HepG2 (cell line): ENCODE measurements around the gene SDCCAG8. TPM values are rescaled to one million over a fixed set of nuclear protein-coding genes. Genes with fewer than 3 reads are reported as not detected.
A peak's percentile ranks its signal among the peaks of the same experiment; 100 is the strongest.

Experiments used
- AKAP8 ChIP-seq: sonication (generic); formaldehyde crosslinking; IDR thresholded peaks from 2 replicates; pipeline ENCODE4 v1.5.1; 2020; ENCODE audit warnings: mild to moderate bottlenecking, missing genetic modification reagents
- FOXJ3 ChIP-seq: sonication (generic); formaldehyde crosslinking; IDR thresholded peaks from 2 replicates; pipeline ENCODE4 v1.4.0; 2020; ENCODE audit warnings: missing genetic modification reagents, mild to moderate bottlenecking, borderline replicate concordance
- KAT8 ChIP-seq: IDR thresholded peaks from 2 replicates; pipeline ENCODE4 v1.6.1; 2016; ENCODE audit warnings: missing genetic modification reagents, missing compliant biosample characterization
- NFYC ChIP-seq: IDR thresholded peaks from 2 replicates; pipeline ENCODE4 v1.6.1; 2016; ENCODE audit warnings: missing genetic modification reagents, missing compliant biosample characterization
- PHF21A ChIP-seq: sonication (generic); formaldehyde crosslinking; IDR thresholded peaks from 2 replicates; pipeline ENCODE4 v1.5.0; 2020; ENCODE audit warnings: mild to moderate bottlenecking, missing genetic modification reagents
- THAP11 ChIP-seq: IDR thresholded peaks from 2 replicates; pipeline ENCODE4 v1.6.1; 2016; ENCODE audit warnings: missing biosample characterization, missing genetic modification reagents
- YEATS4 ChIP-seq: sonication (generic); formaldehyde crosslinking; IDR thresholded peaks from 2 replicates; pipeline ENCODE4 v1.4.0; 2020; ENCODE audit warnings: missing genetic modification reagents, borderline replicate concordance
- ZBTB8A ChIP-seq: sonication (generic); formaldehyde crosslinking; IDR thresholded peaks from 2 replicates; pipeline ENCODE4 v1.4.0; 2020; ENCODE audit warnings: mild to moderate bottlenecking, low read depth, missing genetic modification reagents, borderline replicate concordance
- ZNF296 ChIP-seq: sonication (generic); formaldehyde crosslinking; conservative IDR thresholded peaks from 2 replicates; pipeline ENCODE4 v1.5.0; 2020; ENCODE audit warnings: mild to moderate bottlenecking, missing genetic modification reagents
- ZSCAN22 ChIP-seq: sonication (generic); formaldehyde crosslinking; IDR thresholded peaks from 2 replicates; pipeline ENCODE4 v1.4.0; 2020; ENCODE audit warnings: mild to moderate bottlenecking, missing genetic modification reagents
- polyA plus RNA-seq, 8 experiments: library from polyadenylated mRNA; depleted of rRNA in 3 of 8; stranded (reverse) in 7 of 8; unstranded in 1 of 8; fragments of >200 nt; fragmentation: Illumina TruSeq in 4 of 8; extraction: Trizol in 4 of 8; gene quantifications; 2 replicates each; pipeline versions ENCODE4 v1.2.1 to v1.2.3, GENCODE V29; 2011 to 2016; ENCODE audit warnings: low read depth in 4 of 8, missing spikeins in 1 of 8, mixed read lengths in 1 of 8; ENCODE audit not compliant: insufficient read depth in 1 of 8
- total RNA-seq, 5 experiments: library from RNA; depleted of rRNA; stranded (reverse); fragments of >200 nt; fragmentation: Illumina TruSeq; extraction: Trizol; gene quantifications; 2 replicates each; pipeline ENCODE4 v1.2.3, GENCODE V29; 2016; ENCODE audit warnings: low read depth in 1 of 5
- TF ChIP-seq, protein P1 (sequence below): sonication (generic); formaldehyde crosslinking; IDR thresholded peaks from 2 replicates; pipeline ENCODE4 v1.4.0; 2020; ENCODE audit warnings: missing genetic modification reagents
- TF ChIP-seq, protein P2 (sequence below): sonication (generic); formaldehyde crosslinking; IDR thresholded peaks from 2 replicates; pipeline ENCODE4 v1.4.0; 2020; ENCODE audit warnings: mild to moderate bottlenecking, missing genetic modification reagents
- TF ChIP-seq, protein P3 (sequence below): sonication (generic); formaldehyde crosslinking; IDR thresholded peaks from 2 replicates; pipeline ENCODE4 v1.4.0; 2020; ENCODE audit warnings: missing genetic modification reagents
- TF ChIP-seq, protein P4 (sequence below): sonication (generic); formaldehyde crosslinking; IDR thresholded peaks from 2 replicates; pipeline ENCODE4 v1.5.1; 2020; ENCODE audit warnings: mild to moderate bottlenecking, missing genetic modification reagents
- TF ChIP-seq, protein P5 (sequence below): sonication (generic); formaldehyde crosslinking; IDR thresholded peaks from 2 replicates; pipeline ENCODE4 v1.5.1; 2020; ENCODE audit warnings: mild to moderate bottlenecking, missing genetic modification reagents, borderline replicate concordance

The SDCCAG8 gene
- total and polyA plus RNA-seq, 2 of the 13 experiments (the other 11 are each of a cell fraction or from before 2014, with no cell fraction given): 9.5 to 13.4 TPM

DNA sequence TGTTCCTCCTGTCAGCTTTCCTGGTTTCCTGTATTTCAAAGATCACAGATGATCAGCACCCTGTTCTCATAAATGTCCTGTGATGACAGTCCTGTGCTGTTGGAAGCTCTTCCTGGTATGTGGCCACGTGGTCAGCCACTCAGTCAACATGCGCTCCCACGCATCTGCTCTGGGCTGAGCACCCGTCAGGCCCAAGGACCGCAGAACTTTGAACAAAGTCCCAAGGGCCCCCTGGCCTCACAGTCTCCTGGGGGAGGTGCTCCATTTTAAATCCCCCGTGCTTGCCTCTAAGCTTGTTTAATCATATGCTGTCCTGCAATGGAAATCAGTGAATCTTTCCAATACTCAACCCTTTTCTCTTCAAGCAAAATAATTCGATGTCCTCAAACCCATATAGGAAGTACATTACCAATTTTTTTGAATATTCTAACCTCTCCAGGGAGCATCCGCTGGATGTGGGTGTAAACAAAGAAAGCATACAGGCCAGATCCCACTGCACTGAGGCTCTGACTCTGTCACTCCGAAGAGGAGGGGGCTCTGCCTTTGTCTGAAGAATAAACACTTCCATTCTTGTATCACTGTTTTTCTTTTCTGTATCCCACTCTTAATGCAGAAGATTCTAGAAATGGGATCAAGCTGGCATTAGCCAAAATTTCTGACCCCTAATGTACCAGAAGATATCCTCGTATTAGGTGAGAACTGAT is 250.3 kb downstream of the SDCCAG8 start (continued):
- TF ChIP-seq, protein P1, sequence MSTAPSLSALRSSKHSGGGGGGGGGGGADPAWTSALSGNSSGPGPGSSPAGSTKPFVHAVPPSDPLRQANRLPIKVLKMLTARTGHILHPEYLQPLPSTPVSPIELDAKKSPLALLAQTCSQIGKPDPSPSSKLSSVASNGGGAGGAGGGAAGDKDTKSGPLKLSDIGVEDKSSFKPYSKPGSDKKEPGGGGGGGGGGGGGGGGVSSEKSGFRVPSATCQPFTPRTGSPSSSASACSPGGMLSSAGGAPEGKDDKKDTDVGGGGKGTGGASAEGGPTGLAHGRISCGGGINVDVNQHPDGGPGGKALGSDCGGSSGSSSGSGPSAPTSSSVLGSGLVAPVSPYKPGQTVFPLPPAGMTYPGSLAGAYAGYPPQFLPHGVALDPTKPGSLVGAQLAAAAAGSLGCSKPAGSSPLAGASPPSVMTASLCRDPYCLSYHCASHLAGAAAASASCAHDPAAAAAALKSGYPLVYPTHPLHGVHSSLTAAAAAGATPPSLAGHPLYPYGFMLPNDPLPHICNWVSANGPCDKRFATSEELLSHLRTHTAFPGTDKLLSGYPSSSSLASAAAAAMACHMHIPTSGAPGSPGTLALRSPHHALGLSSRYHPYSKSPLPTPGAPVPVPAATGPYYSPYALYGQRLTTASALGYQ (CRISPR knock-in tag): peak; percentile 43; the same call in 1 of the 2 replicates
- no peak for TF ChIP-seq ZBTB8A (CRISPR knock-in tag)
- TF ChIP-seq NFYC (CRISPR knock-in tag): no peak
- TF ChIP-seq, protein P2, sequence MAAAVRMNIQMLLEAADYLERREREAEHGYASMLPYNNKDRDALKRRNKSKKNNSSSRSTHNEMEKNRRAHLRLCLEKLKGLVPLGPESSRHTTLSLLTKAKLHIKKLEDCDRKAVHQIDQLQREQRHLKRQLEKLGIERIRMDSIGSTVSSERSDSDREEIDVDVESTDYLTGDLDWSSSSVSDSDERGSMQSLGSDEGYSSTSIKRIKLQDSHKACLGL (CRISPR knock-in tag): peak; percentile 65; the same call in 1 of the 2 replicates
- no peak for TF ChIP-seq ZNF296 (CRISPR knock-in tag)
- no peak for TF ChIP-seq AKAP8 (CRISPR knock-in tag)
- TF ChIP-seq PHF21A: peak; percentile 54; the same call in 1 of the 2 replicates
- TF ChIP-seq, protein P3, sequence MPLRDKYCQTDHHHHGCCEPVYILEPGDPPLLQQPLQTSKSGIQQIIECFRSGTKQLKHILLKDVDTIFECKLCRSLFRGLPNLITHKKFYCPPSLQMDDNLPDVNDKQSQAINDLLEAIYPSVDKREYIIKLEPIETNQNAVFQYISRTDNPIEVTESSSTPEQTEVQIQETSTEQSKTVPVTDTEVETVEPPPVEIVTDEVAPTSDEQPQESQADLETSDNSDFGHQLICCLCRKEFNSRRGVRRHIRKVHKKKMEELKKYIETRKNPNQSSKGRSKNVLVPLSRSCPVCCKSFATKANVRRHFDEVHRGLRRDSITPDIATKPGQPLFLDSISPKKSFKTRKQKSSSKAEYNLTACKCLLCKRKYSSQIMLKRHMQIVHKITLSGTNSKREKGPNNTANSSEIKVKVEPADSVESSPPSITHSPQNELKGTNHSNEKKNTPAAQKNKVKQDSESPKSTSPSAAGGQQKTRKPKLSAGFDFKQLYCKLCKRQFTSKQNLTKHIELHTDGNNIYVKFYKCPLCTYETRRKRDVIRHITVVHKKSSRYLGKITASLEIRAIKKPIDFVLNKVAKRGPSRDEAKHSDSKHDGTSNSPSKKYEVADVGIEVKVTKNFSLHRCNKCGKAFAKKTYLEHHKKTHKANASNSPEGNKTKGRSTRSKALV (CRISPR knock-in tag): no peak
- TF ChIP-seq ZSCAN22: no peak
- TF ChIP-seq, protein P4, sequence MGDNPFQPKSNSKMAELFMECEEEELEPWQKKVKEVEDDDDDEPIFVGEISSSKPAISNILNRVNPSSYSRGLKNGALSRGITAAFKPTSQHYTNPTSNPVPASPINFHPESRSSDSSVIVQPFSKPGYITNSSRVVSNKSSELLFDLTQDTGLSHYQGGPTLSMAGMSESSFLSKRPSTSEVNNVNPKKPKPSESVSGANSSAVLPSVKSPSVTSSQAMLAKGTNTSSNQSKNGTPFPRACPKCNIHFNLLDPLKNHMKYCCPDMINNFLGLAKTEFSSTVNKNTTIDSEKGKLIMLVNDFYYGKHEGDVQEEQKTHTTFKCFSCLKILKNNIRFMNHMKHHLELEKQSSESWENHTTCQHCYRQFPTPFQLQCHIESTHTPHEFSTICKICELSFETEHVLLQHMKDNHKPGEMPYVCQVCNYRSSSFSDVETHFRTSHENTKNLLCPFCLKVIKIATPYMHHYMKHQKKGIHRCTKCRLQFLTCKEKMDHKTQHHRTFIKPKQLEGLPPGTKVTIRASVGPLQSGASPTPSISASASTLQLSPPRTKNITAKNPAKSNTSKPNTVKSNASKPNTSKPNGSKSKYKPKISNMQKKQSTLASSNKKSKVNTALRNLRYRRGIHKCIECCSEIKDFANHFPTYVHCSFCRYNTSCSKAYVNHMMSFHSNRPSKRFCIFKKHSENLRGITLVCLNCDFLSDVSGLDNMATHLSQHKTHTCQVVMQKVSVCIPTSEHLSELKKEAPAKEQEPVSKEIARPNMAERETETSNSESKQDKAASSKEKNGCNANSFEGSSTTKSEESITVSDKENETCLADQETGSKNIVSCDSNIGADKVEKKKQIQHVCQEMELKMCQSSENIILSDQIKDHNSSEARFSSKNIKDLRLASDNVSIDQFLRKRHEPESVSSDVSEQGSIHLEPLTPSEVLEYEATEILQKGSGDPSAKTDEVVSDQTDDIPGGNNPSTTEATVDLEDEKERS (CRISPR knock-in tag): peak; percentile 38; the same call in 1 of the 2 replicates
- TF ChIP-seq YEATS4 (CRISPR knock-in tag): peak; percentile 83
- TF ChIP-seq KAT8 (CRISPR knock-in tag): peak; percentile 90
- TF ChIP-seq, protein P5, sequence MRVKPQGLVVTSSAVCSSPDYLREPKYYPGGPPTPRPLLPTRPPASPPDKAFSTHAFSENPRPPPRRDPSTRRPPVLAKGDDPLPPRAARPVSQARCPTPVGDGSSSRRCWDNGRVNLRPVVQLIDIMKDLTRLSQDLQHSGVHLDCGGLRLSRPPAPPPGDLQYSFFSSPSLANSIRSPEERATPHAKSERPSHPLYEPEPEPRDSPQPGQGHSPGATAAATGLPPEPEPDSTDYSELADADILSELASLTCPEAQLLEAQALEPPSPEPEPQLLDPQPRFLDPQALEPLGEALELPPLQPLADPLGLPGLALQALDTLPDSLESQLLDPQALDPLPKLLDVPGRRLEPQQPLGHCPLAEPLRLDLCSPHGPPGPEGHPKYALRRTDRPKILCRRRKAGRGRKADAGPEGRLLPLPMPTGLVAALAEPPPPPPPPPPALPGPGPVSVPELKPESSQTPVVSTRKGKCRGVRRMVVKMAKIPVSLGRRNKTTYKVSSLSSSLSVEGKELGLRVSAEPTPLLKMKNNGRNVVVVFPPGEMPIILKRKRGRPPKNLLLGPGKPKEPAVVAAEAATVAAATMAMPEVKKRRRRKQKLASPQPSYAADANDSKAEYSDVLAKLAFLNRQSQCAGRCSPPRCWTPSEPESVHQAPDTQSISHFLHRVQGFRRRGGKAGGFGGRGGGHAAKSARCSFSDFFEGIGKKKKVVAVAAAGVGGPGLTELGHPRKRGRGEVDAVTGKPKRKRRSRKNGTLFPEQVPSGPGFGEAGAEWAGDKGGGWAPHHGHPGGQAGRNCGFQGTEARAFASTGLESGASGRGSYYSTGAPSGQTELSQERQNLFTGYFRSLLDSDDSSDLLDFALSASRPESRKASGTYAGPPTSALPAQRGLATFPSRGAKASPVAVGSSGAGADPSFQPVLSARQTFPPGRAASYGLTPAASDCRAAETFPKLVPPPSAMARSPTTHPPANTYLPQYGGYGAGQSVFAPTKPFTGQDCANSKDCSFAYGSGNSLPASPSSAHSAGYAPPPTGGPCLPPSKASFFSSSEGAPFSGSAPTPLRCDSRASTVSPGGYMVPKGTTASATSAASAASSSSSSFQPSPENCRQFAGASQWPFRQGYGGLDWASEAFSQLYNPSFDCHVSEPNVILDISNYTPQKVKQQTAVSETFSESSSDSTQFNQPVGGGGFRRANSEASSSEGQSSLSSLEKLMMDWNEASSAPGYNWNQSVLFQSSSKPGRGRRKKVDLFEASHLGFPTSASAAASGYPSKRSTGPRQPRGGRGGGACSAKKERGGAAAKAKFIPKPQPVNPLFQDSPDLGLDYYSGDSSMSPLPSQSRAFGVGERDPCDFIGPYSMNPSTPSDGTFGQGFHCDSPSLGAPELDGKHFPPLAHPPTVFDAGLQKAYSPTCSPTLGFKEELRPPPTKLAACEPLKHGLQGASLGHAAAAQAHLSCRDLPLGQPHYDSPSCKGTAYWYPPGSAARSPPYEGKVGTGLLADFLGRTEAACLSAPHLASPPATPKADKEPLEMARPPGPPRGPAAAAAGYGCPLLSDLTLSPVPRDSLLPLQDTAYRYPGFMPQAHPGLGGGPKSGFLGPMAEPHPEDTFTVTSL: peak; percentile 85; the same call in 1 of the 2 replicates
- TF ChIP-seq THAP11 (CRISPR knock-in tag): peak; percentile 67; the same call in 1 of the 2 replicates
- TF ChIP-seq FOXJ3 (CRISPR knock-in tag): peak; percentile 53; the same call in 1 of the 2 replicates
